ENCODE data around the gene ZNF688.
"Not testable (repeated sequence)": the region's sequence is repeated elsewhere in the genome, so short reads cannot be mapped to it uniquely, and the experiment has no call there.

Gene ZNF688

GRCh38 chr16:30571445-30572322, at the start of gene ZNF688:
ZNF688 (minus strand) TSS chr16:30571714; CDS start chr16:30571629, 85 bp downstream.
- DNase-seq (ENCODE audit: low spot score), result peak; percentile 98

GRCh38 chr16:30620169-30620568, 48.7 kb upstream of the ZNF688 start:
- DNase-seq (ENCODE audit: low spot score), result no peak

GRCh38 chr16:30619638-30620037, 48.1 kb upstream of the ZNF688 start:
- DNase-seq (ENCODE audit: low spot score), result no peak

- no peak for DNase-seq (ENCODE audit: low spot score)
These were observed 47.7 kb upstream of the ZNF688 start for GRCh38 chr16:30619202-30619601.

- peak; percentile 60 for DNase-seq (ENCODE audit: low spot score)
These were observed 44.0 kb upstream of the ZNF688 start for GRCh38 chr16:30615358-30616091.

GRCh38 chr16:30609926-30610839, 38.7 kb upstream of the ZNF688 start, which contains the start of gene ZNF689:
ZNF689 (minus strand) TSS chr16:30610389; CDS start chr16:30610041, 348 bp downstream.
- DNase-seq (ENCODE audit: low spot score), result peak; percentile 97

GRCh38 chr16:30609002-30609925, 37.8 kb upstream of the ZNF688 start:
- peak; percentile 29 for DNase-seq (ENCODE audit: low spot score)

- no peak for DNase-seq (ENCODE audit: low spot score)
These were observed 34.5 kb upstream of the ZNF688 start for GRCh38 chr16:30606004-30606403.

- no peak for DNase-seq (ENCODE audit: low spot score)
These were observed 33.6 kb upstream of the ZNF688 start for GRCh38 chr16:30605158-30605557.

GRCh38 chr16:30604316-30604947, 32.9 kb upstream of the ZNF688 start:
- DNase-seq (ENCODE audit: low spot score), result no peak

GRCh38 chr16:30603945-30604315, 32.4 kb upstream of the ZNF688 start:
- no peak for DNase-seq (ENCODE audit: low spot score)

- DNase-seq (ENCODE audit: low spot score), result no peak
These were observed 31.2 kb upstream of the ZNF688 start for GRCh38 chr16:30602616-30603277.

- no peak for DNase-seq (ENCODE audit: low spot score)
These were observed 30.5 kb upstream of the ZNF688 start for GRCh38 chr16:30601966-30602365.

GRCh38 chr16:30600929-30601328, 29.4 kb upstream of the ZNF688 start:
- DNase-seq (ENCODE audit: low spot score), result no peak

GRCh38 chr16:30600215-30600614, 28.7 kb upstream of the ZNF688 start:
- no peak for DNase-seq (ENCODE audit: low spot score)

- no peak for DNase-seq (ENCODE audit: low spot score)
These were observed 21.4 kb upstream of the ZNF688 start for GRCh38 chr16:30592871-30593270.

GRCh38 chr16:30590869-30591268, 19.4 kb upstream of the ZNF688 start:
- not testable (repeated sequence) for DNase-seq (ENCODE audit: low spot score)

- DNase-seq (ENCODE audit: low spot score), result not testable (repeated sequence)
These were observed 18.1 kb upstream of the ZNF688 start for GRCh38 chr16:30589582-30589981.

GRCh38 chr16:30588651-30589050, 17.1 kb upstream of the ZNF688 start:
- DNase-seq (ENCODE audit: low spot score), result no peak
